ENCODE results near the gene TBPL1.
"Not testable (repeated sequence)": the region's sequence is repeated elsewhere in the genome, so short reads cannot be mapped to it uniquely, and the experiment has no call there.

The TBPL1 gene

DNA sequence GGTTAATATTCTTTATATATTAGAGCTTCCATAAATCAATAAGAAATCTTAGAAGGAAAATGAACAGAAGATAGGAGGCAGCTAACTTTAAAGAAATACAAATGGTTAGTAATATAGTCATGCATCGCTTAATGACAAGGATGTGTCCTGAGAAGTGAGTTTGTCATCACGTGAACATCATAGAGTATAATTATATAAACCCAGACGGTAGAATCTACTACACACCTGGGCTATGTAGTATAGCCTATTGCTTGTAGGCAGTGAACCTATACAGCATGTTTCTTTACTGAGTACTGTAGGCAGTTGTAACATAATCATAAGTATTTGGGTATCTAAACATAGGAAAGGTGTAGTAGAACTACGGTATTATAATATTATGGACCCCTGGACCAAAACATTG lies 14.3 kb downstream of the TBPL1 start:
- TF ChIP-seq, protein P1, sequence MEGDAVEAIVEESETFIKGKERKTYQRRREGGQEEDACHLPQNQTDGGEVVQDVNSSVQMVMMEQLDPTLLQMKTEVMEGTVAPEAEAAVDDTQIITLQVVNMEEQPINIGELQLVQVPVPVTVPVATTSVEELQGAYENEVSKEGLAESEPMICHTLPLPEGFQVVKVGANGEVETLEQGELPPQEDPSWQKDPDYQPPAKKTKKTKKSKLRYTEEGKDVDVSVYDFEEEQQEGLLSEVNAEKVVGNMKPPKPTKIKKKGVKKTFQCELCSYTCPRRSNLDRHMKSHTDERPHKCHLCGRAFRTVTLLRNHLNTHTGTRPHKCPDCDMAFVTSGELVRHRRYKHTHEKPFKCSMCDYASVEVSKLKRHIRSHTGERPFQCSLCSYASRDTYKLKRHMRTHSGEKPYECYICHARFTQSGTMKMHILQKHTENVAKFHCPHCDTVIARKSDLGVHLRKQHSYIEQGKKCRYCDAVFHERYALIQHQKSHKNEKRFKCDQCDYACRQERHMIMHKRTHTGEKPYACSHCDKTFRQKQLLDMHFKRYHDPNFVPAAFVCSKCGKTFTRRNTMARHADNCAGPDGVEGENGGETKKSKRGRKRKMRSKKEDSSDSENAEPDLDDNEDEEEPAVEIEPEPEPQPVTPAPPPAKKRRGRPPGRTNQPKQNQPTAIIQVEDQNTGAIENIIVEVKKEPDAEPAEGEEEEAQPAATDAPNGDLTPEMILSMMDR (IDR thresholded peaks at IDR 0.05): no peak
- TF ChIP-seq ZFX (IDR thresholded peaks at IDR 0.05; ENCODE audit: borderline replicate concordance): no peak
- no peak overlapping the region for H3K27ac ChIP-seq

DNA sequence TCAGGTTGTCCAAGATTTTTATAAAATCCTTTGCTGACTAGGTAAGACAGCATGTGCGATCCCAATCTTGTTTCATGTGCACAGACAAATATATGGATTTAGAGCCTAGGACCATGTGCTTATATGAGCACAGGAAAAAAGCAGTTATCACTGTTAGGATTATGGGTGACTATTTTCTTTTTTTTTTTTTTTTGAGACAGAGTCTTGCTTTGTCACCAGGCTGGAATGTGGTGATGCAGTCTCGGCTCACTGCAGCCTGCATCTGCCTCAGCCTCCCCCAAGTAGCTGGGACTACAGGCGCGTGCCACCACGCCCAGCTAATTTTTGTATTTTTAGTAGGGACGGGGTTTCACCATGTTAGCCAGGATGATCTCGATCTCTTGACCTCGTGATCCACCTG lies 14.8 kb downstream of the TBPL1 start:
- H3K27ac ChIP-seq: not testable (repeated sequence)

DNA sequence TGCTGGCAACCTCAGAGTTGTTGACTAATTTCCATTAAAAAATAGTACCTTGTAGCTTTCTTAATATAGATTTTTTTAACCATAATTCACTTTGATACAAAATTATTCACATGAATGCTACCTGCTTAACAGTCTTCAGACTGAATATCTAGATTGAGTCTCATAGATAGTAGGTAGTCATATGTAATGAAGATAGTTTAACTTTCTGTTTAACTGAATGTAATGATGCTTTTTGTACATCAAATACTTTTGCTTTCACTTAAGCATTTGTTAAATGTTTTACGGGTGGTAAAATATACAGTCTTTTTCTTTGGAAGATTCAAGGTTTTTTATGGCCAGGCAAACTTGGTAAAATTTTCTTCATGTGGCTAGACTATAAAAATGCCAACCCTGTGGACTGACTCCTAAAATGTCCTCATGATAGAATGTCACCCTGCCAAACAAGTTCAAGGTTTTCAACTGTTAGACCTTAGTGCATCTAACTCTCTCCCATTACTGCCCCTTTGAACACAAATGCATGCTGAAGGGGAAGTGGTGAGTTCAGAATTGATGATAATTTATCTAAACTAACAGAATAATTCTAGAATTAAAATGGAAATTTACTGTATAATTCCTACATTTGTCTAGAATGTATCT lies 16.4 kb downstream of the TBPL1 start:
- H3K27ac ChIP-seq: no peak overlapping the region
- TF ChIP-seq, protein P1 (IDR thresholded peaks at IDR 0.05): no peak
- no peak for TF ChIP-seq ZFX (IDR thresholded peaks at IDR 0.05; ENCODE audit: borderline replicate concordance)

DNA sequence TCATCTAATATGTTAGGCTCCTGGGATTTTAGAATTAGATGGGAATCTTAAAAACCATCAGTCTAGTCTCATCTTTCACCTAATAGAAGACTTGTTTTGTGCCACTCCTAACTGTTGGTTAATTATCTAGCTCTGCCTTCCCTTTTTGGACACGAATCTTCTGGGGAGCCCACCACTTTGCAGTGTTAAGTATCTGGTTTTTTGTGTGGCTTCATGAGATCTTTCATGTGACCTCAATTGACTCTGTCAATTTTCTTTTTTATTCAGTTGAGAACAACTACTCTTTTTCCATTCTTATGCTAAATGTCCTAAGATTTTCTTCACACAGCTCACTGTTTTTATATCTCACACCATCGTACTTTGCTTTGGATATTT lies 16.9 kb downstream of the TBPL1 start:
- no peak overlapping the region for H3K27ac ChIP-seq
- TF ChIP-seq ZFX (IDR thresholded peaks at IDR 0.05; ENCODE audit: borderline replicate concordance): no peak
- TF ChIP-seq, protein P1 (IDR thresholded peaks at IDR 0.05): no peak

DNA sequence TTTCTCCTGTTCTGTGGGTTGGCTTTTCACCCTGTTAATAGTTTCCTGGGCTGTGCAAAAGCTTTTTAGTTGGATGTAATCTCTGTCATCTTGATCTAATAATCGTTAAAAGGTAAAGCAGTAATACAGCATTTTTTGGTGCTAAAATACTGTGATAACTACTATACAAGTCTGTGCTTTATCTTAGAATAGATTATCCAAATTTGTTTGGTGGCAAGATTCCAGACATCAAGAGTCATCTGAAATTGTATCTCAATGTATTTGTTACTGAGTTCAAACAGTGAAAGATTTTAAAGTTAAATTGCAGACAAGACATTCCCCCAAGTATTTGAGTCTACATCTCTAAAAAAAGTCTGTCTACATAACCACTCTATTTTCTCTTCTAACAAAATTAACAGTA lies 18.8 kb downstream of the TBPL1 start:
- no peak overlapping the region for H3K27ac ChIP-seq
- TF ChIP-seq, protein P1 (IDR thresholded peaks at IDR 0.05): no peak
- TF ChIP-seq ZFX (IDR thresholded peaks at IDR 0.05; ENCODE audit: borderline replicate concordance): no peak

DNA sequence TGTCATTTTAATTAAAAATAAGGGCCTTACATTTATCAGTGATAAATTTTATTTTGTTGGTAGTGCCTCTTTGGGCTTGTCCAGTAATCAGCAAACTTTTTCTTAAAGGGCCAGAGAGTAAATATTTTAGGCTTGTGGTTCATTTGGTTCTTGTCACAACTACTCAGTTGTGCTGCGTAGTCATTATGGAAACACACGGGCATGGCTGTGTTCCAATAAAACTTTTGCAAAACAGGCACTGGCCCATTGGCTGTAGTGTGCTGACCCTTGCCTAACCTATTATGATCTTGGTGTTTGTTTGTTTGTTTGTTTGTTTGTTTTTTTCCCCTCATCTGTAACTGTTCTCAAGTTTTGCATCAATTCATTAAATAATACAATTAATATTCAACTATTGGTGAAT lies 19.4 kb downstream of the TBPL1 start:
- TF ChIP-seq, protein P1 (IDR thresholded peaks at IDR 0.05): no peak
- TF ChIP-seq ZFX (IDR thresholded peaks at IDR 0.05; ENCODE audit: borderline replicate concordance): no peak
- no peak overlapping the region for H3K27ac ChIP-seq

DNA sequence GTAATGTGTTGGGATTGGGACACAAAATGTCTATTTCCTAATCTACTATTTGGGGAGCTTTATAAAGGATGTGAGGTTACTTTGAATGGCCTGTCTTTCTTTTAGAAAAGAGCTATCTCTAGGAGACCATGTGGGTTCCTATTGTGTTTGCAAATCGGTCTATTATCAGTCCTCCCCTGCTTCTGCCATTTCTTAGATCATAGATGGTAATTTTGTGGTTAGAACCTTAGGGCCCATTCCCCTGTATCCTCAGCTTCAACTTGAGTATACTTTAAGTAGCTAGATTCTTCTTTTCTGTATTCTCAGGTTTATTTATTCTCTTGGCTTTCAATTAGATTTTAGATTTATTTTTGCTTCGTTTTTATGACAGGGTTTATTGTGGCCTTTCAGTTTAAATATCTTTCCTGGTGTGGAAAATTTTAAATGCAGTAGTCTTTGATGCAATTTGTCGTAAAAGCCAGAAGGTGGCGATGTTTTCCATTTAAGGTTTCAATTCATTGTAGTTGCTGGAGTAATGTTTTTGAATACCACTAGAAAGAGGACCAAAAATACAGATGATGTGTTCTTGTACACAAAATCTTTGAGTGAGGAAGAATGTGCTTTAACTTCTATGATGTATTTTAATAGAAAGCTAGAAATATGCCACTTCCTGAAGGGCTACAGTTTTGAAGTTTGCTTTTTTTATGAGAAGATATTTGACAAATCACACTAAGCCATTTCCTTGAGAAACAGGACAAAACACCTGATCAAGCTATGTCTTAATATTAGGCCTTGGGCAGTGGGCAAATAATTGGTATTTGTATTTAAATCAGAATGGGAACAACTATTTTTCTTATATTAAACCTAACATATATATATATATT lies 20.3 kb downstream of the TBPL1 start:
- TF ChIP-seq, protein P1 (IDR thresholded peaks at IDR 0.05): peak; percentile 80
- TF ChIP-seq ZFX (IDR thresholded peaks at IDR 0.05; ENCODE audit: borderline replicate concordance): no peak
- H3K27ac ChIP-seq: peak overlapping the region; percentile 31
